Esophagus muscularis mucosa (tissue), 4 donors: ENCODE results near the gene TBX2. TPM values are rescaled to one million over a fixed set of nuclear protein-coding genes. Genes with fewer than 3 reads are reported as not detected.

Source experiments
- DNase-seq: peaks from one replicate; pipeline ENCODE4 v3.0.0-alpha.2; 2017; ENCODE audit errors: extremely low spot score
- H3K27ac ChIP-seq, 4 donors: fragments of 200-600 bp; sonication (generic); replicated peaks in 1 of 4; 1 replicate in 3 of 4; 2 replicates in 1 of 4; pipeline ENCODE4 v1.5.1; 2016 to 2019; ENCODE audit warnings: mild to moderate bottlenecking in 1 of 4
- H3K27me3 ChIP-seq, 4 donors: fragments of 200-600 bp; sonication (generic); one replicate each; pipeline versions ENCODE4 v1.5.1 to v1.6.0; 2016 to 2019
- H3K36me3 ChIP-seq, 4 donors: fragments of 200-600 bp; sonication (generic); one replicate each; pipeline ENCODE4 v1.5.1; 2016 to 2019
- H3K4me1 ChIP-seq, 4 donors: fragments of 200-600 bp; sonication (generic); one replicate each; pipeline ENCODE4 v1.5.1; 2016 to 2019
- H3K4me3 ChIP-seq, 4 donors: fragments of 200-600 bp; sonication (generic); 1 replicate in 2 of 4; 2 replicates in 2 of 4; pipeline ENCODE4 v1.5.1; 2016 to 2019; ENCODE audit warnings: mild to moderate bottlenecking in 4 of 4, moderate library complexity in 1 of 4
- H3K9me3 ChIP-seq, 4 donors: fragments of 200-600 bp; sonication (generic); 1 replicate in 3 of 4; 2 replicates in 1 of 4; pipeline ENCODE4 v1.5.1; 2016 to 2019
- EP300 ChIP-seq: sonication (generic); formaldehyde crosslinking; IDR thresholded peaks from one replicate; pipeline ENCODE4 v1.6.1; 2017; ENCODE audit warnings: antibody characterized with exemption
- POLR2A ChIP-seq: fragments of 450-650 bp; IDR thresholded peaks from one replicate; pipeline ENCODE4 v1.6.1; 2017; ENCODE audit warnings: antibody characterized with exemption, moderate library complexity, mild to moderate bottlenecking, low read depth
- POLR2AphosphoS5 ChIP-seq, 2 donors: sonication (generic); formaldehyde crosslinking; IDR thresholded peaks; one replicate each; pipeline ENCODE4 v1.6.1; 2017; ENCODE audit warnings: antibody characterized with exemption in 2 of 2
- WGBS: methylation state at CpG from one replicate; pipeline ENCODE4 v1.1.5; 2018; 5-methylcytosine and 5-hydroxymethylcytosine counted together
- intact Hi-C: fragments of 100-400 bp; cut with DNase I; formaldehyde crosslinking; loops from one replicate; pipeline ENCODE4 v1.15.1; 2023
- total RNA-seq, 4 donors: library from RNA; depleted of rRNA; stranded (reverse); fragments of >200 nt; gene quantifications; one replicate each; pipeline versions ENCODE4 v1.1.0 to v1.2.1, GENCODE V29; 2016
- TF ChIP-seq, protein P1 (sequence below), 3 experiments: fragments of 200-600 bp in 2 of 3; fragments of 450-650 bp in 1 of 3; sonication (generic) in 2 of 3; IDR thresholded peaks; one replicate each; pipeline ENCODE4 v1.5.1; 2017 to 2019; ENCODE audit warnings: antibody characterized with exemption in 3 of 3, mild to moderate bottlenecking in 2 of 3, moderate library complexity in 1 of 3

Gene TBX2
- total RNA-seq, 4 donors from 2014 or later, result 17.9 to 42.6 (median 31.3) TPM

DNA sequence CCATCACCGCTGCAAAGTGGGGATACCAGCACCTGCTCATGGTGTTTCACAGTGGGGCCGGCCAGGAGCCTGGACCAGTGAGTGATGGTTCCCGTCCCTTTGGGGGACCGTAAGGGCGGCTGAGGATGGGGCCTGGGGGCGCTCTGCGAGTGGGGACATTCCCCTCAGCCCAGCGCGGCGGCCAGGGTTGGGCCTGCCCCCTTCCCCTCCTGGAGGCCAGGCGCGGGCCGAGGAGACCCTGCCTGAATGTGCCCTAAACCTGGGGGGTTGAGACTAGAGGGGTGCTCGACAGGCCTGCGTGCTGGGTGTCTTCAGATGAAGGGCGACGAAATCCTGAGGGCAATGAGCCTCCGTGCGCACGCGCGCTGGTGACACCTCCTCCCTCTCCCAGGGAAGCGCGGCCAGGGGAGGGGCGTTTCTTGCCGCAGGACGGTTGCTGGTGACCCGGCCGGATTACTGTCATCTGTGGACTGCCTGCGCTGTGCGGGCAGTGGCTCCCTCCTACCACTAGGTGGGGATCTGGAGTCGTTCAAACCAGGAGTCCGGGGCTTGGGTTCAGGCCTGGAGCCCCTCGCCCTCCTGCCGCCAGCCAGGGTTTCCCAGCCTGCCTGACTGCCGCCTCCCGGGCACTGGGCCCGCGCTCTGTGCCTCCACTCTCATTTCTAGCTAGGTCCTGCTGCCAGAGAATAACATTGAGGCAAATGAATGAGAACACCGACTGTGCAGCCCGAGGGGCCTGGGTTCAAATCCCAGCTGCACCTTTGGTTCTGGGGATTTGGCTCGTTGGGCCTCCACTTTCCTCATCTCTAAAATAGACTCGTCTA is 17.1 kb downstream of the TBX2 start:
- H3K4me3 ChIP-seq, result peak overlapping the region; percentile 30 to 47 (median 38)
- peak overlapping the region; percentile 73 to 78 (median 76) for H3K27ac ChIP-seq
- intact Hi-C loops, result loop anchor here (2.0 to 10.0 kb wide), 4 partner anchors 134 to 692 kb away; partner anchors contain the start of gene BRIP1
- peaks cover 28 to 55% (median 44%) of the 10 kb centered on the region in 4 donors for H3K4me1 ChIP-seq
- TF ChIP-seq, protein P1, sequence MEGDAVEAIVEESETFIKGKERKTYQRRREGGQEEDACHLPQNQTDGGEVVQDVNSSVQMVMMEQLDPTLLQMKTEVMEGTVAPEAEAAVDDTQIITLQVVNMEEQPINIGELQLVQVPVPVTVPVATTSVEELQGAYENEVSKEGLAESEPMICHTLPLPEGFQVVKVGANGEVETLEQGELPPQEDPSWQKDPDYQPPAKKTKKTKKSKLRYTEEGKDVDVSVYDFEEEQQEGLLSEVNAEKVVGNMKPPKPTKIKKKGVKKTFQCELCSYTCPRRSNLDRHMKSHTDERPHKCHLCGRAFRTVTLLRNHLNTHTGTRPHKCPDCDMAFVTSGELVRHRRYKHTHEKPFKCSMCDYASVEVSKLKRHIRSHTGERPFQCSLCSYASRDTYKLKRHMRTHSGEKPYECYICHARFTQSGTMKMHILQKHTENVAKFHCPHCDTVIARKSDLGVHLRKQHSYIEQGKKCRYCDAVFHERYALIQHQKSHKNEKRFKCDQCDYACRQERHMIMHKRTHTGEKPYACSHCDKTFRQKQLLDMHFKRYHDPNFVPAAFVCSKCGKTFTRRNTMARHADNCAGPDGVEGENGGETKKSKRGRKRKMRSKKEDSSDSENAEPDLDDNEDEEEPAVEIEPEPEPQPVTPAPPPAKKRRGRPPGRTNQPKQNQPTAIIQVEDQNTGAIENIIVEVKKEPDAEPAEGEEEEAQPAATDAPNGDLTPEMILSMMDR (IDR thresholded peaks at IDR 0.05), result peak in 2 of 3 experiments; percentile 89 to 91
- TF ChIP-seq EP300, result no peak
- peak in 1 of 2 donors; percentile 74 for TF ChIP-seq POLR2AphosphoS5 (IDR thresholded peaks at IDR 0.05)
- no peak for TF ChIP-seq POLR2A
- no peaks in the 10 kb centered on the region for H3K9me3 ChIP-seq
- DNase-seq, result peak; percentile 96
- WGBS, result 38% methylated on average over 22 of the region's 43 CpGs
- peaks cover 0 to 15% (median 0%) of the 10 kb centered on the region in 4 donors for H3K27me3 ChIP-seq
- H3K36me3 ChIP-seq, result no peaks in the 10 kb centered on the region

DNA sequence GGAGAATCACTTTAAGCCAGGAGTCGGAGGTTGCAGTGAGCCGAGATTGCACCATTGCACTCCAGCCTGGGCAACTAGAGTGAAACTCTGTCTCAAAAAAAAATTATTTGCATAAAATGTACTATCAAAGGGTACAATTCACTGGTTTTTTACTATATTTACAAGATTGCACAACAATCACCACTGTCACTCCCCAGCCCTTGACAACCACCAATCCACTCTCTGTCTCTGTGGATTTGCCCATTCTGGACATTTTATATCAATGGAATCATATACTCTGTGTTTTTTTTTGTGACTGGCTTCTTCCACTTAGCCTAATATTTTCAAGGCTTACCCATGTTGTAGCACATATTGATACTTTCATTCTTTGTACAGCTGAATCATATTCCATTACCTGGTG is 18.8 kb downstream of the TBX2 start:
- Histone ChIP-seq H3K4me3 (no peak overlapping the region), H3K27me3 (peaks cover 0 to 27% (median 4%) of the 10 kb centered on the region in 4 donors), H3K27ac (no peak overlapping the region), H3K36me3 (no peaks in the 10 kb centered on the region), H3K9me3 (no peaks in the 10 kb centered on the region), H3K4me1 (peaks cover 18 to 38% (median 30%) of the 10 kb centered on the region in 4 donors)
- no peak for DNase-seq
- WGBS, result 82% methylated on average over 2 of the region's 2 CpGs
- TF ChIP-seq EP300, result no peak
- TF ChIP-seq POLR2A, result no peak
- no peak for TF ChIP-seq POLR2AphosphoS5 (IDR thresholded peaks at IDR 0.05)
- TF ChIP-seq, protein P1 (IDR thresholded peaks at IDR 0.05), result no peak
- intact Hi-C loops, result loop anchor here (5.0 to 10.0 kb wide), 3 partner anchors 419 to 694 kb away; partner anchors contain the start of gene BRIP1

DNA sequence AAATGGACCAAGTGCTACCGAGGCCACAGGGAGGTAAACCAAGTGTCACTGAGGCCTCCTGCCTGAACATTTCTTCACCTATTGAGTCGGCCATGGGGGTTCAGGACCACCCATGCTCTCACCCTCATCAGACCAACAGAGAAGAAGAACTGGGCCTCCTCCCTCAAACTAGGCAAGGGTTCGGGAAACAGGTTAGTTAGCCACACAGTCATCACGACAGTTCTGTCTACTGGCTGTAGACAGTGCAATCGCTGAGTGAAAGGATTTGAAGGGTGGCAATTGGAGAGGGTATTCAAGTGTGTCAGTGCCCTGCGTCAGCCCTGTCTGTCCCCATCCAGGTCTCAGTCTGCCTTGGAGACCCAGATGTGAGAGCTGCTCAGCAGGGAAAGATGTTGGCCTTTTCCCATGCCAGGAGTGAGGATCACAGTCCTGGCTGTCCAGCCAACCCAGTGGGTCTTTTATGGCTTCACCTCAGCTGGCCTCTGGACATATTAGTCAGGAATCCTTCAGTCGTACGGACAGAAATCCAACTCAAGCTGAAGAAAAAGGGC is 19.9 kb downstream of the TBX2 start:
- 82% methylated on average over 8 of the region's 8 CpGs for WGBS
- Histone ChIP-seq H3K9me3 (no peaks in the 10 kb centered on the region), H3K4me3 (no peak overlapping the region), H3K27ac (no peak overlapping the region), H3K27me3 (peaks cover 0 to 37% (median 10%) of the 10 kb centered on the region in 4 donors), H3K36me3 (no peaks in the 10 kb centered on the region), H3K4me1 (peaks cover 8 to 27% (median 19%) of the 10 kb centered on the region in 4 donors)
- TF ChIP-seq POLR2A, result no peak
- TF ChIP-seq, protein P1 (IDR thresholded peaks at IDR 0.05), result no peak
- TF ChIP-seq POLR2AphosphoS5 (IDR thresholded peaks at IDR 0.05), result no peak
- TF ChIP-seq EP300, result no peak
- DNase-seq, result peak; percentile 74
- intact Hi-C loops, result loop anchor here (5.0 to 10.0 kb wide), 4 partner anchors 65 to 695 kb away; partner anchors contain the start of gene BRIP1

DNA sequence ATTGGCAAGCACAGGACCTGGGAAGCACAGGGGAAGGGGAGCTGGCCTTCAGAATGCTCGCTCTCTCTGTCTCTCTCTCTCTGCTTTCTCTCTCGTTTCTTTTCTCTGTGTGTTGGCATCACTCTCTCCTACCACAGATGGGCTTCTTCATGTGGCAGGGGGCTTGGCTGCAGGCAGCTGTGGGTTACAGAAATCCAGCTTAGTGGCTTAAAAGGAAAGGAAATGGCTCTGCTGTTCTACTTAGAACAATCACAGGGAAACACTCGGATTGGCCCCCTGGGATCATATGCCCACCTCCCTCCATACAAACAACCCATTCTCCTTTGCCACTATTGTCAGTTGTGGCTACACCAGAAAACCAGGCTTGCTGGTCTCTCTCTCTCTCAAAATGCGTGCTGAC is 20.4 kb downstream of the TBX2 start:
- intact Hi-C loops, result loop anchor here (10.0 kb wide), 1 partner anchor 65 kb away; no protein-coding TSS in a partner anchor
- Histone ChIP-seq H3K9me3 (no peaks in the 10 kb centered on the region), H3K4me1 (peaks cover 8 to 22% (median 16%) of the 10 kb centered on the region in 4 donors), H3K27ac (no peak overlapping the region), H3K36me3 (no peaks in the 10 kb centered on the region), H3K4me3 (no peak overlapping the region), H3K27me3 (peaks cover 0 to 42% (median 10%) of the 10 kb centered on the region in 4 donors)
- no peak for DNase-seq
- WGBS, result 54% methylated on average over 4 of the region's 4 CpGs
- TF ChIP-seq, protein P1 (IDR thresholded peaks at IDR 0.05), result no peak
- TF ChIP-seq POLR2A (no peak), POLR2AphosphoS5 (IDR thresholded peaks at IDR 0.05) (no peak), EP300 (no peak)
